ENCODE results near the gene CDK4.

GRCh38 chr12:57718641-57719528 lies 33.2 kb downstream of the CDK4 start:
- TF ChIP-seq ZBTB33 (IDR thresholded peaks at IDR 0.05): no peak
- no peak for TF ChIP-seq CTCF (IDR thresholded peaks at IDR 0.05; ENCODE audit: low read depth, low read length, missing input control)
- TF ChIP-seq GABPA (IDR thresholded peaks at IDR 0.05 in 1 of 2, conservative IDR thresholded peaks at IDR 0.05 in 1 of 2): no peak
- no peak for TF ChIP-seq TAF1 (conservative IDR thresholded peaks at IDR 0.05)
- TF ChIP-seq REST (IDR thresholded peaks at IDR 0.05): no peak
- no peak for TF ChIP-seq SP1 (IDR thresholded peaks at IDR 0.05)
- TF ChIP-seq JUND (IDR thresholded peaks at IDR 0.05): no peak
- no peak for TF ChIP-seq RAD21 (IDR thresholded peaks at IDR 0.05)
